Measurements from ENCODE around the gene FXN.
"Not testable (repeated sequence)": the region's sequence is repeated elsewhere in the genome, so short reads cannot be mapped to it uniquely, and the experiment has no call there.

Gene FXN

GRCh38 chr9:69107771-69108170 is 72.2 kb downstream of the FXN start:
- no peak for FAIRE-seq

DNA sequence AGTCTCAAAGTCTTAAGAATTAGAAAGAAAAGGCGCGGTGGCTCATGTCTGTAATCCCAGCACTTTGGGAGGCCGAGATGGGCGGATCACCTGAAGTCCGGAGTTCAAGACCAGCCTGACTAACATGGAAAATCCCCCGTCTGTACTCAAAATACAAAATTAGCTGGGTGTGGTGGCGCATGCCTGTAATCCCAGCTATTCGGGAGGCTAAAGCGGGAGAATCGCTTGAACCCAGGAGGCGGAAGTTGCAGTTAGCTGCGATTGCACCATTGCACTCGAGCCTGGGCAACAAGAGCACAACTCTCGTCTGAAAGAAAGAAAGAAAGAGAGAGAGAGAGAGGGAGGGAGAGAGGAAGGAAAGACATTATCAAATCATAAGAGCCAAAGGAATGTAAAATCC is 73.2 kb downstream of the FXN start:
- FAIRE-seq, result not testable (repeated sequence)

DNA sequence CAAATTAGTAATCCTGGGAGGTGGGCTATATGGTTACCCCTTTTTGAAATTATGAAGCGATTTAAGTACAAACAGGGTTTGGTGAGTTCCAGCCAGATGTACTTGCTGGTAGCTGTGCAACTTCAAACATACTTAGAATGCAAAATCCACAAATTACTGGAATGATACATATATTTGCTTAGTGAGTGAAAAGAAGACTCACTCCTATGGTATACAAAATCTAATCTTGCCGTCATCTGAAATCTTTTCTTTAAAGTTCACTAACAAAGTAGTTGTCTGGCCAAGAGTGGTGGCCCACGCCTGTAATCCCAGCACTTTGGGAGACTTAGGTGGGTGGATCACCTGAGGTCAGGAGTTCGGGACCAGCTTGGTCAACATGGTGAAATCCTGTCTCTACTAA is 73.6 kb downstream of the FXN start:
- no peak for FAIRE-seq

GRCh38 chr9:69112646-69113045 is 77.1 kb downstream of the FXN start:
- FAIRE-seq, result not testable (repeated sequence)

DNA sequence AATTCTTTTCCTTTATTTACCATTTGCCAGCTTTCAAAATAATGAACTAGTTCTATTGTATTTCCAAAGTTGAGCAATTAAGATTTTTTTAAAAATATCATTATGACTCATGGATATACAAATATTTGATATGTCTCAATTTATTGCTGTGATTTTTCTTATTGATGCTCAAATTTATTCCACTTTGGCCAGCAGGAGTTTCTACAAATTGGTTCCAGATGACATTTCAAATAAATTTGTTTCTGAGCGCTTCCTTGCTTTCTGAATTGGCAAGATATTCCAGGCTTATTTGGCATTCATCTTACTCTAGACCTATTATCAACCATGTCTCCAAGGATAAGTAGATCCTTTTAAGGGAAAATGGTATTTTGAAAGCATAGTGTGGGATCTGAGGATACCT is 80.1 kb downstream of the FXN start:
- FAIRE-seq, result no peak

GRCh38 chr9:69118656-69119055 is 83.1 kb downstream of the FXN start:
- FAIRE-seq, result no peak

GRCh38 chr9:69120380-69121154 is 85.0 kb downstream of the FXN start:
- no peak for FAIRE-seq

GRCh38 chr9:69121155-69122081 is 85.9 kb downstream of the FXN start:
- FAIRE-seq, result no peak

GRCh38 chr9:69122082-69122548 is 86.6 kb downstream of the FXN start:
- no peak for FAIRE-seq

- no peak for FAIRE-seq
Observed at GRCh38 chr9:69122549-69123141, 87.1 kb downstream of the FXN start.

DNA sequence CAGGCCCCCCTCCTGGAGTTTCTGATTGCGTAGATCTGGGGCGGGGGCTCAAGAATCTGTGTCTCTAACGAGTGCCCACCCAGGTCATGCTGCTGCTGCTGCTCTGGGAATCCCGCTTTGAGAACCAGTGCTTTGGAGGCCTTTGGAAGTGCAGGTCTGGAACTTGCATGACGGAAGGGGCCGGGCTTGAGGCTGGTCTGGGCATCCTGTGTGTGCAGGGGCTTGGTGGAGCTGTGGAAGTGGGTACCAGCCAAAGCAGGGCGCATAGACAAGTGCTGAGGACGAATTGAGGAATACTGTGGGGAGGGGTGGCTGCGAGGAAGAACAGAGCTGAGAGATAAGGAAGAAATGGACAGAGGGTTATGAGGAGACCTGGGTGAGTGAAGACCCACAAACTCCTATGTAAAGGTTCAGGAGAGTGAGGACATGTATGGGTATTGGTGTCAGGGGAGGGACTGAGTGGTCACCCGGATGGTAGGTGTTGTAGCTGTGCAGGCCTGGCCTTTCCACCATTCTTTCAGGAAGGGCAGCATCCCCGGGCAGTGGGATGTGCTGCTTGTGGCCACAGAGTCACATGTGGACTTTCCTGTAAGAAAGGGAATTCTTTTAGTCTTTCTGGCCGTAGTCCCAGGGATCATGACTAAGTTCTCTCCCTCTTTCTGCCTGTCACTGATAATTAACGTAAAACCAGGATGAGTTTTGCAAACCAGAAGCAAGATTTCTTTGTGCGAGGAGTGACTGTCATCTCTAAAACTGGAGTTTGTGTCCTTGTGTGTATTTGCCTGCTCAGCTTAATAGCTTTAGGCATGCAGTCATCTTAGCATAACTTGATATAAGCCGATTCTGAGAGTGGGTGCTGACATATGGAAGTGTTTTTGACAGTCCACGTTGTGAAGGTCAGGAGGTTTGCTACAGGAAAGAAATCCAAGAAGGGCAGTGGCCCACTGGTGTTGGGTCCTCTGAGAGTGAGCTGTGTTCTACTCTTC is 95.2 kb downstream of the FXN start:
- no peak for FAIRE-seq

DNA sequence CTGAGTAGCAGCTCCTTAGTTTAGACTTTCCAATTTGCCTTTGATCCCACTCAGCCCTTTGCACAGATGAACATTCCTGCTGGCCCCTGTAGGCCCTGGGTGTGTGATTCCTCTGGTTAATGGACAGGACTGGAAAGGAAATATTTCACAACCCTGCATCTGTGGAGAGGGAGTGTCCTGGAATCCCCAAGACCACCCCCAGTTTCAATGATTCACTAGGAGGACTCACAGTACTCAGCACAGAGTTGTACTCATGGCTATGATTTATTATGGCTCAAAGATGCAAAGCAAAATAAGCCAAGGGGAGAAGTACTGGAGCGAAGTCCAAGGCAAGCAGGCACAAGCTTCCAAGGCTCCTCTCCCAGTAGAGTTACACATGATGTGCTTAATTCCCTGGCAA is 96.1 kb downstream of the FXN start:
- FAIRE-seq, result no peak

GRCh38 chr9:69132361-69132760 is 96.8 kb downstream of the FXN start:
- FAIRE-seq, result no peak

GRCh38 chr9:69134412-69134811 is 98.9 kb downstream of the FXN start:
- FAIRE-seq, result no peak

DNA sequence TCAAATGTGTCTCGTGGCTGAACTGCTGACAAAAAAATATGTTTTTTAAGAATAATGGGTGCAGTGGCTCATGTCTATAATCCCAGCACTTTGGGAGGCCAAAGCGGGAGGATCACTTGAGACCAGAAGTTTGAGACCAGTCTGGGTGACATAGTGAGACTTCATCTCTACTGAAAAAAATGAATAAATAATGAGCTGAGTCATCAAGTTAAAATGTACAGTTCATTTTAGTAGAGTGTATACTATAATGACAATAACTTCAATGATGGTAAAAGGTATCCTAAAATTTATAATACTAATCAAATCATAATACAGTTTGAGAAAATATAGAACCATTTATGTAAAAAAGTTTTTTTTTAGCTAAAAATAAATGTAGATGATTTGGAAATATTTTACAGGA is 100.6 kb downstream of the FXN start:
- no peak for FAIRE-seq

DNA sequence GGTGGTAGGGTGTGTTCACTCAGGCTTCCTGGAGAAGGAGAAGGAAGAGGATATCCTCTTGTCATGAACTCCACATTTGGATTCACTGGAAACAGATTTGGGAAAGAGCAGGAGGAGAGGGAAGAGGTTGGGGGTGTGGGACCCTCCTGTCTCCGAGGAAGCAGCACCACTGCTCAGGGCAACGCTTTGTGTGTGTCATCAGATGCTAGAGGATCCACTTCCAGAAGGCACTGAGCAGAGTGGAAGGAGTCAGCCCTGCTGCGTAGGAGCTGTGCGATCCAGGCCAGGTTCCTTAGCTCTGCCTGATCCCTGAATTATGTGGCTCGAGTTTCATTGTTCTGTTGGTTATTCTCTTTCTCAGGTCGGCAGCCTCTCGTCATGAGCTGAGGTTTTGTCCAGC is 101.2 kb downstream of the FXN start:
- FAIRE-seq, result no peak

DNA sequence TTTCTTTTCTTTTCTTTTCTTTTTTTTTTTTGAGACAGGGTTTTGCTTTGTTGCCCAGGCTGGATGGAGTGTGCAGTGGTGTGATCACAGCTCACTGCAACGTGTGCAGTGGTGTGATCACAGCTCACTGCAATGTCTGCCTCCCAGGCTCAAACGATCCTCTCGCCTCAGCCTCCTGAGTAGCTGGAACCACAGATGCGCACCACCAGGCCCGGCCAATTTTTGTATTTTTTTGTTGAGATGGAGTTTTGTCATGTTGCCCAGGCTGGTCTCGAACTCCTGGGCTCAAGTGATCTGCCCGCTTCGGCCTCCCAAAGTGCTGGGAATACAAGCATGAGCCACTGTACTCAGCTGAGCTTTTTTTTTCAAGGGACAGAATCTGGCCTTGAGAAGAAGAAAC is 101.8 kb downstream of the FXN start:
- FAIRE-seq, result no peak

- no peak for FAIRE-seq
Observed at GRCh38 chr9:69139596-69139995, 104.0 kb downstream of the FXN start.

GRCh38 chr9:69140123-69140735 is 104.7 kb downstream of the FXN start:
- no peak for FAIRE-seq

GRCh38 chr9:69141851-69142250 is 106.3 kb downstream of the FXN start:
- no peak for FAIRE-seq

DNA sequence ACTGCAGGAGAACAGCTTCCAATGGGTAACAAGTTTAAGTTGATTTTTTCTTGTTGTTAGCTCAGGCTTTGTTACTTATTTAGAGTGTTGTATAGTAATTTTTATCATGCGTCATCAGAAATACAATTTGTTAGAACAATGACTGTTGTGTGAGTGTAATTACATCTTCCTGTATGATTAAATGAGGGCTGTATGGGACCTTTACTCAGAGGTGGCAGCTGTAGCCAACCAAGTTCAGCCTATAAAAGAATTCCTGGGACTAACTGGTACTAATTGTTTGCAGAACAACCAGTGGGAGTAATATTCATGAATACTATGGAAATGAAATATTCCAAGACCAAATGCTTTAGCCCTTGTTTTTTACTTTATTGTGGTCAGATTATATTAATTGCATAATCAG is 107.7 kb downstream of the FXN start:
- FAIRE-seq, result no peak
